Caki2 (cell line): ENCODE measurements around the gene NKIRAS1. TPM values are rescaled to one million over a fixed set of nuclear protein-coding genes. Genes with fewer than 3 reads are reported as not detected.
"Not testable (repeated sequence)": the region's sequence is repeated elsewhere in the genome, so short reads cannot be mapped to it uniquely, and the experiment has no call there.

Experiments used
- DNase-seq: peaks from one replicate; pipeline ENCODE4 v3.0.0-alpha.2; 2015; ENCODE audit warnings: low read depth
- in situ Hi-C: cut with HindIII; loops from 2 replicates; pipeline ENCODE4 v1.10.0; 2016; ENCODE audit warnings: low sequenced_read_pairs, low pct_unique_long_range_greater_than_20kb, mixed read lengths
- total RNA-seq: library from RNA; depleted of rRNA; stranded (reverse); fragments of >200 nt; shearing (Covaris generic); gene quantifications from 2 replicates; pipeline ENCODE4 v1.2.3, GENCODE V29; 2014; ENCODE audit warnings: low replicate concordance; rRNA removed

Gene NKIRAS1
- total RNA-seq, 1 experiment from 2014 or later: 14.3 TPM

- in situ Hi-C loops: no loop called here
- peak; percentile 2 for DNase-seq
Measured at GRCh38 chr3:23859012-23859743, 57.6 kb downstream of the NKIRAS1 start.

GRCh38 chr3:23856286-23856685, 60.5 kb downstream of the NKIRAS1 start:
- no peak for DNase-seq
- in situ Hi-C loops: no loop called here

GRCh38 chr3:23849462-23849861, 67.3 kb downstream of the NKIRAS1 start:
- DNase-seq, in situ Hi-C loops: not testable (repeated sequence)

GRCh38 chr3:23845326-23846216, 71.2 kb downstream of the NKIRAS1 start:
- DNase-seq: no peak

GRCh38 chr3:23843869-23844268, 72.9 kb downstream of the NKIRAS1 start:
- in situ Hi-C loops: no loop called here
- no peak for DNase-seq

More at GRCh38 chr3:23845326-23846216, 71.2 kb downstream of the NKIRAS1 start:
- in situ Hi-C loops: no loop called here

Other genes with a start within 250 kb of the NKIRAS1 start
- 60.6 and 80.2 TPM in 2 replicates for gene UBE2E1, start 111.0 kb downstream of the NKIRAS1 start, total RNA-seq
- gene RPL15, start 142 bp upstream of the NKIRAS1 start, total RNA-seq: 3,923 and 4,358 TPM in 2 replicates
- 3.7 and 9.3 TPM in 2 replicates for gene NR1D2, start 28.3 kb upstream of the NKIRAS1 start, total RNA-seq